ENCODE data around the gene TRMT1. TPM values are rescaled to one million over a fixed set of nuclear protein-coding genes. Genes with fewer than 3 reads are reported as not detected.

The TRMT1 gene
- total RNA-seq, 2 experiments from 2014 or later, result 130 to 134 TPM

GRCh38 chr19:13099073-13099999 is 17.2 kb downstream of the TRMT1 start:
- ChIA-PET CTCF (interaction anchor here (1.0 to 1.7 kb wide), 4 partner anchors 56 to 134 kb away, joined by 3 to 14 read pairs (median 4); no protein-coding TSS in a partner anchor), POLR2A (interaction anchor here (0.6 kb wide), 3 partner anchors 18 to 48 kb away, joined by 3 to 9 read pairs (median 7); no protein-coding TSS in a partner anchor)

- POLR2A ChIA-PET, result no interaction called here
- CTCF ChIA-PET, result no interaction called here
Observed at GRCh38 chr19:13098277-13099072, 18.1 kb downstream of the TRMT1 start.

- ChIA-PET POLR2A (interaction anchor here (0.6 to 0.7 kb wide), 2 partner anchors 11 to 24 kb away, joined by 3 to 4 read pairs; no protein-coding TSS in a partner anchor), CTCF (interaction anchor here (6.7 kb wide), 1 partner anchor 120 kb away, joined by 126 read pairs; no protein-coding TSS in a partner anchor)
Observed at GRCh38 chr19:13097463-13098258, 18.9 kb downstream of the TRMT1 start.

GRCh38 chr19:13097033-13097462 is 19.5 kb downstream of the TRMT1 start:
- CTCF ChIA-PET, result interaction anchor here (1.5 to 6.7 kb wide), 3 partner anchors 120 to 165 kb away, joined by 3 to 126 read pairs (median 57); no protein-coding TSS in a partner anchor
- POLR2A ChIA-PET, result interaction anchor here (0.6 to 0.7 kb wide), 2 partner anchors 11 to 24 kb away, joined by 3 to 4 read pairs; no protein-coding TSS in a partner anchor

- CTCF ChIA-PET, result interaction anchor here (1.1 to 6.7 kb wide), 8 partner anchors 37 to 166 kb away, joined by 3 to 126 read pairs (median 17); no protein-coding TSS in a partner anchor
- POLR2A ChIA-PET, result interaction anchor here (0.7 kb wide), 1 partner anchor 25 kb away, joined by 4 read pairs; no protein-coding TSS in a partner anchor
Observed at GRCh38 chr19:13095934-13096927, 20.3 kb downstream of the TRMT1 start.

- POLR2A ChIA-PET, result no interaction called here
Observed at GRCh38 chr19:13095393-13095784, 21.2 kb downstream of the TRMT1 start.

GRCh38 chr19:13094771-13095392 is 21.7 kb downstream of the TRMT1 start:
- CTCF ChIA-PET, result interaction anchor here (0.6 to 6.7 kb wide), 18 partner anchors 9 to 335 kb away, joined by 3 to 126 read pairs (median 8); no protein-coding TSS in a partner anchor
- POLR2A ChIA-PET, result interaction anchor here (1.7 kb wide), 1 partner anchor 117 kb away, joined by 6 read pairs; no protein-coding TSS in a partner anchor

More at GRCh38 chr19:13095393-13095784, 21.2 kb downstream of the TRMT1 start:
- CTCF ChIA-PET, result interaction anchor here (1.1 to 6.7 kb wide), 11 partner anchors 9 to 167 kb away, joined by 3 to 126 read pairs (median 8); no protein-coding TSS in a partner anchor

- CTCF ChIA-PET, result interaction anchor here (0.6 to 6.7 kb wide), 35 partner anchors 8 to 335 kb away, joined by 3 to 126 read pairs (median 4); partner anchors contain the start of gene DAND5
- POLR2A ChIA-PET, result interaction anchor here (1.0 to 1.7 kb wide), 3 partner anchors 33 to 129 kb away, joined by 4 to 6 read pairs (median 4); no protein-coding TSS in a partner anchor
Observed at GRCh38 chr19:13094106-13094504, 22.4 kb downstream of the TRMT1 start.

- POLR2A ChIA-PET, result interaction anchor here (1.0 to 1.7 kb wide), 3 partner anchors 32 to 128 kb away, joined by 4 to 6 read pairs (median 4); no protein-coding TSS in a partner anchor
- CTCF ChIA-PET, result interaction anchor here (0.6 to 6.7 kb wide), 33 partner anchors 8 to 329 kb away, joined by 3 to 126 read pairs (median 4); partner anchors contain the start of gene DAND5
Observed at GRCh38 chr19:13093407-13094105, 23.0 kb downstream of the TRMT1 start.

GRCh38 chr19:13092606-13093235 is 23.8 kb downstream of the TRMT1 start:
- POLR2A ChIA-PET, result no interaction called here
- CTCF ChIA-PET, result interaction anchor here (1.7 to 6.7 kb wide), 7 partner anchors 33 to 128 kb away, joined by 8 to 126 read pairs (median 29); no protein-coding TSS in a partner anchor

- POLR2A ChIA-PET, result no interaction called here
Observed at GRCh38 chr19:13092158-13092543, 24.4 kb downstream of the TRMT1 start.

GRCh38 chr19:13091400-13092157 is 25.0 kb downstream of the TRMT1 start:
- POLR2A ChIA-PET, result interaction anchor here (0.6 kb wide), 1 partner anchor 263 kb away, joined by 4 read pairs; no protein-coding TSS in a partner anchor
- CTCF ChIA-PET, result interaction anchor here (0.6 to 6.7 kb wide), 5 partner anchors 30 to 126 kb away, joined by 3 to 126 read pairs (median 3); no protein-coding TSS in a partner anchor

More at GRCh38 chr19:13092158-13092543, 24.4 kb downstream of the TRMT1 start:
- CTCF ChIA-PET, result interaction anchor here (6.3 to 6.7 kb wide), 2 partner anchors 115 to 127 kb away, joined by 57 to 126 read pairs; no protein-coding TSS in a partner anchor

GRCh38 chr19:13090511-13091231 is 25.9 kb downstream of the TRMT1 start:
- ChIA-PET POLR2A (no interaction called here), CTCF (interaction anchor here (2.1 to 6.7 kb wide), 3 partner anchors 113 to 126 kb away, joined by 5 to 126 read pairs (median 57); no protein-coding TSS in a partner anchor)

All from activated CD8-positive, alpha-beta memory T cell treated with anti-CD3 and anti-CD28 coated beads for 36 hours (primary cell).